Liver (tissue), 9 donors: ENCODE results near the gene PTPA. TPM values are rescaled to one million over a fixed set of nuclear protein-coding genes. Genes with fewer than 3 reads are reported as not detected.

ENCODE experiments used
- DNase-seq: peaks from one replicate; pipeline ENCODE4 v3.0.0-alpha.2; 2017; ENCODE audit warnings: low spot score
- H3K27ac ChIP-seq, 2 donors: one replicate each; pipeline ENCODE4 v1.7.0; 2013; ENCODE audit warnings: inconsistent platforms in 2 of 2, low read length in 2 of 2, control low read depth in 1 of 2, low read depth in 1 of 2, mild to moderate bottlenecking in 1 of 2
- H3K27me3 ChIP-seq, 4 donors: one replicate each; pipeline versions ENCODE4 v1.6.1 to v1.7.0; 2013; ENCODE audit warnings: low read length in 3 of 4, inconsistent platforms in 1 of 4, mild to moderate bottlenecking in 1 of 4, moderate library complexity in 1 of 4; ENCODE audit not compliant: control insufficient read depth in 4 of 4, insufficient read depth in 4 of 4
- H3K36me3 ChIP-seq, 4 donors: one replicate each; pipeline versions ENCODE4 v1.6.1 to v1.7.0; 2013; ENCODE audit warnings: low read length in 3 of 4, mild to moderate bottlenecking in 3 of 4, low read depth in 1 of 4, moderate library complexity in 1 of 4; ENCODE audit not compliant: control insufficient read depth in 4 of 4, insufficient read depth in 3 of 4
- H3K4me1 ChIP-seq, 4 donors: one replicate each; pipeline versions ENCODE4 v1.6.1 to v1.7.0; 2013; ENCODE audit warnings: low read length in 3 of 4, mild to moderate bottlenecking in 3 of 4, moderate library complexity in 1 of 4; ENCODE audit not compliant: control insufficient read depth in 4 of 4, insufficient read depth in 4 of 4
- H3K4me3 ChIP-seq, 3 donors: one replicate each; pipeline versions ENCODE4 v1.6.1 to v1.7.0; 2013; ENCODE audit warnings: low read length in 3 of 3, control low read depth in 1 of 3, low read depth in 1 of 3, mild to moderate bottlenecking in 1 of 3
- H3K9ac ChIP-seq, 2 donors: one replicate each; pipeline ENCODE4 v1.7.0; 2013; ENCODE audit warnings: low read length in 2 of 2, mild to moderate bottlenecking in 2 of 2, moderate library complexity in 2 of 2, control low read depth in 1 of 2, low read depth in 1 of 2
- H3K9me3 ChIP-seq, 4 donors: one replicate each; pipeline versions ENCODE4 v1.6.1 to v1.7.0; 2013; ENCODE audit warnings: low read length in 3 of 4; ENCODE audit not compliant: control insufficient read depth in 4 of 4
- ATF3 ChIP-seq: IDR thresholded peaks from 2 replicates; pipeline ENCODE4 v1.6.1; 2016; ENCODE audit warnings: antibody characterized with exemption
- CTCF ChIP-seq: fragments of 150-350 bp; IDR thresholded peaks from 2 replicates; pipeline ENCODE4 v1.5.1; 2017; ENCODE audit warnings: improper control_type of control experiment, low read depth, low read length; ENCODE audit not compliant: missing input control
- EGR1 ChIP-seq, 2 donors: IDR thresholded peaks; 2 replicates each; pipeline ENCODE4 v1.6.1; 2016 to 2018; ENCODE audit warnings: antibody characterized with exemption in 2 of 2, low read depth in 2 of 2
- FOXA1 ChIP-seq: IDR thresholded peaks from 2 replicates; pipeline ENCODE4 v1.6.1; 2016; ENCODE audit warnings: antibody characterized with exemption
- FOXA2 ChIP-seq: IDR thresholded peaks from 2 replicates; pipeline ENCODE4 v1.6.1; 2016; ENCODE audit warnings: antibody characterized with exemption
- GABPA ChIP-seq, 2 donors: IDR thresholded peaks in 1 of 2; conservative IDR thresholded peaks in 1 of 2; 2 replicates each; pipeline ENCODE4 v1.6.1; 2016; ENCODE audit warnings: antibody characterized with exemption in 2 of 2, mild to moderate bottlenecking in 1 of 2, moderate library complexity in 1 of 2
- HNF4A ChIP-seq, 2 donors: conservative IDR thresholded peaks; 2 replicates each; pipeline ENCODE4 v1.6.1; 2016; ENCODE audit warnings: antibody characterized with exemption in 2 of 2, mild to moderate bottlenecking in 2 of 2
- JUND ChIP-seq, 2 donors: IDR thresholded peaks; 2 replicates each; pipeline ENCODE4 v1.6.1; 2016; ENCODE audit warnings: antibody characterized with exemption in 2 of 2
- NR2F2 ChIP-seq: IDR thresholded peaks from 2 replicates; pipeline ENCODE4 v1.6.1; 2016; ENCODE audit warnings: antibody characterized with exemption
- RAD21 ChIP-seq, 2 donors: IDR thresholded peaks; 2 replicates each; pipeline ENCODE4 v1.6.1; 2016; ENCODE audit warnings: antibody characterized with exemption in 2 of 2, mild to moderate bottlenecking in 2 of 2
- REST ChIP-seq: IDR thresholded peaks from 2 replicates; pipeline ENCODE4 v1.6.1; 2016; ENCODE audit warnings: antibody characterized with exemption, mild to moderate bottlenecking
- SP1 ChIP-seq: IDR thresholded peaks from 2 replicates; pipeline ENCODE4 v1.6.1; 2018; ENCODE audit warnings: antibody characterized with exemption, mild to moderate bottlenecking
- TAF1 ChIP-seq: conservative IDR thresholded peaks from 2 replicates; pipeline ENCODE4 v1.6.1; 2016; ENCODE audit warnings: antibody characterized with exemption, mild to moderate bottlenecking
- YY1 ChIP-seq: IDR thresholded peaks from 2 replicates; pipeline ENCODE4 v1.6.1; 2016; ENCODE audit warnings: antibody characterized with exemption, mild to moderate bottlenecking
- ZBTB33 ChIP-seq: IDR thresholded peaks from 2 replicates; pipeline ENCODE4 v1.6.1; 2016; ENCODE audit warnings: antibody characterized with exemption
- WGBS: extraction: QIAGEN DNeasy Blood & Tissue Kit; methylation state at CpG from one replicate; pipeline ENCODE4 v1.1.7; 2013; 5-methylcytosine and 5-hydroxymethylcytosine counted together
- polyA plus RNA-seq, 2 donors: library from polyadenylated mRNA; stranded (reverse) in 1 of 2; unstranded in 1 of 2; fragments of 200-250 nt in 1 of 2; fragments of >200 nt in 1 of 2; fragmentation: Nextera tagmentation in 1 of 2; extraction: Ambion mirVana in 1 of 2; gene quantifications; one replicate each; pipeline versions ENCODE4 v1.2.1 to v1.2.3, GENCODE V29; 2013 to 2015
- total RNA-seq, 2 donors: library from RNA; depleted of rRNA; stranded (reverse); fragments of >200 nt; gene quantifications; one replicate each; pipeline ENCODE4 v1.2.3, GENCODE V29; 2014
- donor health status: healthy.
- donor health status: healthy.
- donor health status: healthy.
- donor health status: healthy.
- donor health status: healthy.

Gene PTPA
- total and polyA plus RNA-seq, 4 donors = 27.6 to 66.0 (median 38.4) TPM

- Histone ChIP-seq H3K9ac (peak overlapping the region in 1 of 2 donors; percentile 18), H3K4me3 (no peak overlapping the region), H3K9me3 (no peaks in the 10 kb centered on the region), H3K36me3 (peaks cover 0 to 5% (median 2%) of the 10 kb centered on the region in 4 donors), H3K4me1 (peaks cover 11 to 53% (median 36%) of the 10 kb centered on the region in 4 donors), H3K27me3 (no peaks in the 10 kb centered on the region), H3K27ac (peak overlapping the region; percentile 98)
- DNase-seq = no peak
- TF ChIP-seq SP1 (no peak), ZBTB33 (no peak), FOXA1 (no peak), HNF4A (conservative IDR thresholded peaks at IDR 0.05) (no peak), REST (no peak), YY1 (no peak), RAD21 (IDR thresholded peaks at IDR 0.05) (no peak), ATF3 (no peak), EGR1 (IDR thresholded peaks at IDR 0.05; ENCODE audit: low read depth in 2 of 2) (no peak), TAF1 (no peak), GABPA (IDR thresholded peaks at IDR 0.05 in 1 of 2, conservative IDR thresholded peaks at IDR 0.05 in 1 of 2) (no peak), NR2F2 (no peak)
- 84% methylated on average over 16 of the region's 16 CpGs for WGBS
Observed at GRCh38 chr9:129136446-129137035, 25.3 kb downstream of the PTPA start.

GRCh38 chr9:129137292-129138143, 26.3 kb downstream of the PTPA start:
- Histone ChIP-seq H3K9me3 (no peaks in the 10 kb centered on the region), H3K27ac (peak overlapping the region; percentile 98), H3K9ac (peak overlapping the region in 1 of 2 donors; percentile 68), H3K4me1 (peaks cover 13 to 58% (median 42%) of the 10 kb centered on the region in 4 donors), H3K4me3 (no peak overlapping the region), H3K36me3 (peaks cover 0 to 5% (median 1%) of the 10 kb centered on the region in 4 donors), H3K27me3 (no peaks in the 10 kb centered on the region)
- 84% methylated on average over 19 of the region's 19 CpGs for WGBS
- DNase-seq = no peak
- TF ChIP-seq FOXA2 (no peak), GABPA (IDR thresholded peaks at IDR 0.05 in 1 of 2, conservative IDR thresholded peaks at IDR 0.05 in 1 of 2) (no peak), HNF4A (conservative IDR thresholded peaks at IDR 0.05) (no peak), JUND (IDR thresholded peaks at IDR 0.05) (no peak), ZBTB33 (no peak), FOXA1 (no peak), CTCF (no peak), TAF1 (no peak), ATF3 (no peak), REST (no peak)
